ACC112 (cell line): ENCODE results near the gene PTPRO.

ENCODE experiments used
- H2AFZ ChIP-seq: fragments of 200-600 bp; sonication (generic); one replicate; pipeline ENCODE4 v1.6.0; 2017; ENCODE audit warnings: antibody characterized with exemption, low read length; ENCODE audit not compliant: unreplicated experiment
- H3K27ac ChIP-seq: fragments of 200-600 bp; sonication (generic); 2 replicates; pipeline ENCODE4 v1.5.1; 2014; ENCODE audit warnings: low read depth, mild to moderate bottlenecking, antibody characterized with exemption, low read length, moderate library complexity
- H3K27me3 ChIP-seq: fragments of 200-600 bp; sonication (generic); 2 replicates; pipeline ENCODE4 v1.6.1; 2014; ENCODE audit warnings: mild to moderate bottlenecking, antibody characterized with exemption, low read length, moderate library complexity, mixed read lengths; ENCODE audit not compliant: insufficient read depth
- H3K36me3 ChIP-seq: fragments of 200-600 bp; sonication (generic); 2 replicates; pipeline ENCODE4 v1.6.1; 2016; ENCODE audit warnings: mild to moderate bottlenecking, antibody characterized with exemption, low read length, moderate library complexity, mixed read lengths; ENCODE audit not compliant: insufficient read depth
- H3K4me1 ChIP-seq: fragments of 200-600 bp; sonication (generic); one replicate; pipeline ENCODE4 v1.6.1; 2016; ENCODE audit warnings: low read length, mixed read lengths; ENCODE audit not compliant: insufficient read depth, unreplicated experiment, control insufficient read depth
- H3K4me3 ChIP-seq: fragments of 200-600 bp; sonication (generic); 2 replicates; pipeline ENCODE4 v1.5.1; 2014; ENCODE audit warnings: mild to moderate bottlenecking, low read depth, low read length
- H3K79me2 ChIP-seq: fragments of 200-600 bp; sonication (generic); one replicate; pipeline ENCODE4 v1.6.0; 2016; ENCODE audit warnings: low read length; ENCODE audit not compliant: control insufficient read depth, unreplicated experiment, insufficient read depth

Gene PTPRO

GRCh38 chr12:15481846-15482245 is 159.5 kb downstream of the PTPRO start:
- Histone ChIP-seq H3K4me1 (peaks cover 15% of the 10 kb centered on the region), H2AFZ (no peak overlapping the region), H3K4me3 (no peak overlapping the region), H3K79me2 (no peaks in the 10 kb centered on the region), H3K36me3 (no peaks in the 10 kb centered on the region), H3K27ac (no peak overlapping the region), H3K27me3 (no peaks in the 10 kb centered on the region)

GRCh38 chr12:15485466-15485865 is 163.2 kb downstream of the PTPRO start:
- no peak overlapping the region for H2AFZ ChIP-seq
- H3K27me3 ChIP-seq = no peaks in the 10 kb centered on the region
- H3K4me1 ChIP-seq = peaks cover 12% of the 10 kb centered on the region

GRCh38 chr12:15486859-15487258 is 164.6 kb downstream of the PTPRO start:
- H3K79me2 ChIP-seq = no peaks in the 10 kb centered on the region
- no peak overlapping the region for H3K27ac ChIP-seq
- H3K4me3 ChIP-seq = no peak overlapping the region
- H3K27me3 ChIP-seq = no peaks in the 10 kb centered on the region
- no peak overlapping the region for H2AFZ ChIP-seq
- H3K36me3 ChIP-seq = no peaks in the 10 kb centered on the region
- H3K4me1 ChIP-seq = no peaks in the 10 kb centered on the region

More at GRCh38 chr12:15485466-15485865, 163.2 kb downstream of the PTPRO start:
- Histone ChIP-seq H3K27ac (no peak overlapping the region), H3K36me3 (no peaks in the 10 kb centered on the region), H3K4me3 (no peak overlapping the region), H3K79me2 (no peaks in the 10 kb centered on the region)

- Histone ChIP-seq H3K27ac (no peak overlapping the region), H3K4me3 (no peak overlapping the region), H3K4me1 (no peaks in the 10 kb centered on the region), H3K79me2 (no peaks in the 10 kb centered on the region), H2AFZ (no peak overlapping the region), H3K36me3 (no peaks in the 10 kb centered on the region), H3K27me3 (no peaks in the 10 kb centered on the region)
Observed at GRCh38 chr12:15488481-15488880, 166.2 kb downstream of the PTPRO start.

- Histone ChIP-seq H3K4me1 (peaks cover 10% of the 10 kb centered on the region), H3K79me2 (no peaks in the 10 kb centered on the region), H2AFZ (peak overlapping the region; percentile 73), H3K36me3 (no peaks in the 10 kb centered on the region), H3K27me3 (no peaks in the 10 kb centered on the region), H3K27ac (no peak overlapping the region), H3K4me3 (no peak overlapping the region; the same call in 1 of the 2 replicates)
Observed at GRCh38 chr12:15494329-15495046, 172.2 kb downstream of the PTPRO start.

- no peak overlapping the region for H3K27ac ChIP-seq
- H3K4me3 ChIP-seq = no peak overlapping the region
- H3K36me3 ChIP-seq = no peaks in the 10 kb centered on the region
- no peaks in the 10 kb centered on the region for H3K27me3 ChIP-seq
- no peak overlapping the region for H2AFZ ChIP-seq
- H3K4me1 ChIP-seq = peaks cover 10% of the 10 kb centered on the region
- no peaks in the 10 kb centered on the region for H3K79me2 ChIP-seq
Observed at GRCh38 chr12:15495746-15496145, 173.4 kb downstream of the PTPRO start.

- Histone ChIP-seq H3K27ac (no peak overlapping the region), H3K4me1 (peaks cover 10% of the 10 kb centered on the region), H3K36me3 (no peaks in the 10 kb centered on the region), H3K79me2 (no peaks in the 10 kb centered on the region), H2AFZ (no peak overlapping the region), H3K27me3 (no peaks in the 10 kb centered on the region), H3K4me3 (no peak overlapping the region)
Observed at GRCh38 chr12:15496738-15497137, 174.4 kb downstream of the PTPRO start.

GRCh38 chr12:15497671-15498292 is 175.5 kb downstream of the PTPRO start:
- H3K27me3 ChIP-seq = no peaks in the 10 kb centered on the region
- no peaks in the 10 kb centered on the region for H3K79me2 ChIP-seq
- no peaks in the 10 kb centered on the region for H3K36me3 ChIP-seq
- peaks cover 10% of the 10 kb centered on the region for H3K4me1 ChIP-seq
- no peak overlapping the region for H2AFZ ChIP-seq
- H3K27ac ChIP-seq = no peak overlapping the region
- H3K4me3 ChIP-seq = no peak overlapping the region

- H3K36me3 ChIP-seq = no peaks in the 10 kb centered on the region
- no peaks in the 10 kb centered on the region for H3K79me2 ChIP-seq
- no peak overlapping the region for H3K4me3 ChIP-seq
- no peak overlapping the region for H3K27ac ChIP-seq
- no peaks in the 10 kb centered on the region for H3K27me3 ChIP-seq
- peaks cover under 1% of the 10 kb centered on the region for H3K4me1 ChIP-seq
- H2AFZ ChIP-seq = no peak overlapping the region
Observed at GRCh38 chr12:15502211-15502610, 179.9 kb downstream of the PTPRO start.

GRCh38 chr12:15505616-15506015 is 183.3 kb downstream of the PTPRO start:
- Histone ChIP-seq H2AFZ (no peak overlapping the region), H3K27me3 (no peaks in the 10 kb centered on the region), H3K4me3 (no peak overlapping the region), H3K27ac (no peak overlapping the region), H3K36me3 (no peaks in the 10 kb centered on the region), H3K4me1 (no peaks in the 10 kb centered on the region), H3K79me2 (no peaks in the 10 kb centered on the region)

GRCh38 chr12:15515010-15515409 is 192.7 kb downstream of the PTPRO start:
- no peaks in the 10 kb centered on the region for H3K79me2 ChIP-seq
- H3K27me3 ChIP-seq = no peaks in the 10 kb centered on the region
- no peaks in the 10 kb centered on the region for H3K36me3 ChIP-seq
- H3K27ac ChIP-seq = no peak overlapping the region
- no peak overlapping the region for H2AFZ ChIP-seq
- no peak overlapping the region for H3K4me3 ChIP-seq
- no peaks in the 10 kb centered on the region for H3K4me1 ChIP-seq
